ENCODE results near the gene DPM3.

DNA sequence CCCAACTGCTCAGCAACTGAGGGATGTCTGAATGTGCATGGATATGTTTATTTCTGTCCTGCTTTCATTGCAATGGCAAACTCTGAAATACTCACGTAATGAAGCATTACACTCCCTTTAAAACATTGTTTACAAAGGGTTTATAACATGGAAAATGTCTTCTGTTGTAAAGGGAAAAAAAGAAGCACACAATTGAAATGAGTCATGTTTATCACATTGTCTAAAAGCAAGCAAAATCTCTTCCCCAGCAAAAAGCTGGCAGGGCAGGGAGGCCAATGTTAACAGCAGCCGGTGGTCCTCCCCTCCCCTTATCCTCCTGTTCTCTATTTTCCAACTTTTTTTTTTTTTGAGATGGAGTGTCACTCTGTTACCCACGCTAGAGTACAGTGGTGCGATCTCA, 16.5 kb downstream of the DPM3 start:
- TF ChIP-seq, protein P1, sequence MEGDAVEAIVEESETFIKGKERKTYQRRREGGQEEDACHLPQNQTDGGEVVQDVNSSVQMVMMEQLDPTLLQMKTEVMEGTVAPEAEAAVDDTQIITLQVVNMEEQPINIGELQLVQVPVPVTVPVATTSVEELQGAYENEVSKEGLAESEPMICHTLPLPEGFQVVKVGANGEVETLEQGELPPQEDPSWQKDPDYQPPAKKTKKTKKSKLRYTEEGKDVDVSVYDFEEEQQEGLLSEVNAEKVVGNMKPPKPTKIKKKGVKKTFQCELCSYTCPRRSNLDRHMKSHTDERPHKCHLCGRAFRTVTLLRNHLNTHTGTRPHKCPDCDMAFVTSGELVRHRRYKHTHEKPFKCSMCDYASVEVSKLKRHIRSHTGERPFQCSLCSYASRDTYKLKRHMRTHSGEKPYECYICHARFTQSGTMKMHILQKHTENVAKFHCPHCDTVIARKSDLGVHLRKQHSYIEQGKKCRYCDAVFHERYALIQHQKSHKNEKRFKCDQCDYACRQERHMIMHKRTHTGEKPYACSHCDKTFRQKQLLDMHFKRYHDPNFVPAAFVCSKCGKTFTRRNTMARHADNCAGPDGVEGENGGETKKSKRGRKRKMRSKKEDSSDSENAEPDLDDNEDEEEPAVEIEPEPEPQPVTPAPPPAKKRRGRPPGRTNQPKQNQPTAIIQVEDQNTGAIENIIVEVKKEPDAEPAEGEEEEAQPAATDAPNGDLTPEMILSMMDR (IDR thresholded peaks at IDR 0.05): no peak
- TF ChIP-seq ATF2 (CRISPR knock-in tag; IDR thresholded peaks at IDR 0.05; ENCODE audit: borderline replicate concordance, low read depth) (no peak), FOXP1 (CRISPR knock-in tag; IDR thresholded peaks at IDR 0.05; ENCODE audit: borderline replicate concordance) (no peak), CBFB (CRISPR knock-in tag; IDR thresholded peaks at IDR 0.05; ENCODE audit: low read depth) (no peak), TCF7 (CRISPR knock-in tag; IDR thresholded peaks at IDR 0.05; ENCODE audit: low read depth) (no peak)

All from WTC11 (cell line).